Retinal pigment epithelial cell (primary cell): Measurements from ENCODE around the gene LDLRAD3.

Experiments used
- DNase-seq: peaks from one replicate; pipeline ENCODE4 v3.0.0-alpha.2; 2010; ENCODE audit warnings: low read depth
- H3K4me3 ChIP-seq: 2 replicates; pipeline ENCODE4 v1.5.1; 2011; ENCODE audit warnings: mild to moderate bottlenecking, low read length, control low read depth, moderate library complexity
- TF ChIP-seq, protein P1 (sequence below): conservative IDR thresholded peaks from 2 replicates; pipeline ENCODE4 v1.5.1; 2011; ENCODE audit warnings: low read depth, low read length, control low read depth, inconsistent platforms

The LDLRAD3 gene

DNA sequence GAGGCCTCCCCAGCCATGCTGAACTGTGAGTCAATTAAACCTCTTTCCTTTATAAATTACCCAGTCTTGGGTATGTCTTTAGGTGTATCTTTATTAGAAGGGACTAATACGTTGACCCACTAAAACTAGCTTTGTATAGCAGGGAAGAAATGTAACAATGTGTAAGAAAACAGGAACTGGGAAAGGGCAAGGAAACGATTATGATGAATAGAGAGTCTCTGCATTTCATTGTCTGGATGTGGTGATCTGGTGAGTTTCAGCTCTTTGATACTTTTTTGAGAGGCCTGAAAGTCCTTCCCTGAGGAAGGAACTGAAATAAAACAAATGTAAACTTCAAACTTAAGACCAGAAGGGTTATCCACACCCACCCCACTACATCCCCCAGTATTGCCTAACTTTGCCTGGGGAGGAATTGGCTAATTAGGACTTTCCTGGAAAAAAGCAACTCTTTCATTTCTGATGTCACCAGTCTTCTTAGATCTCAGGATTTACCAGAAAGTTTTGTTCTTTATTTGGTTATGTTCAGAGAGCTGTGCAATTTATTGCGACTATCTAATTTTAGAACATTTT, 119.0 kb downstream of the LDLRAD3 start:
- TF ChIP-seq, protein P1, sequence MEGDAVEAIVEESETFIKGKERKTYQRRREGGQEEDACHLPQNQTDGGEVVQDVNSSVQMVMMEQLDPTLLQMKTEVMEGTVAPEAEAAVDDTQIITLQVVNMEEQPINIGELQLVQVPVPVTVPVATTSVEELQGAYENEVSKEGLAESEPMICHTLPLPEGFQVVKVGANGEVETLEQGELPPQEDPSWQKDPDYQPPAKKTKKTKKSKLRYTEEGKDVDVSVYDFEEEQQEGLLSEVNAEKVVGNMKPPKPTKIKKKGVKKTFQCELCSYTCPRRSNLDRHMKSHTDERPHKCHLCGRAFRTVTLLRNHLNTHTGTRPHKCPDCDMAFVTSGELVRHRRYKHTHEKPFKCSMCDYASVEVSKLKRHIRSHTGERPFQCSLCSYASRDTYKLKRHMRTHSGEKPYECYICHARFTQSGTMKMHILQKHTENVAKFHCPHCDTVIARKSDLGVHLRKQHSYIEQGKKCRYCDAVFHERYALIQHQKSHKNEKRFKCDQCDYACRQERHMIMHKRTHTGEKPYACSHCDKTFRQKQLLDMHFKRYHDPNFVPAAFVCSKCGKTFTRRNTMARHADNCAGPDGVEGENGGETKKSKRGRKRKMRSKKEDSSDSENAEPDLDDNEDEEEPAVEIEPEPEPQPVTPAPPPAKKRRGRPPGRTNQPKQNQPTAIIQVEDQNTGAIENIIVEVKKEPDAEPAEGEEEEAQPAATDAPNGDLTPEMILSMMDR, result no peak

DNA sequence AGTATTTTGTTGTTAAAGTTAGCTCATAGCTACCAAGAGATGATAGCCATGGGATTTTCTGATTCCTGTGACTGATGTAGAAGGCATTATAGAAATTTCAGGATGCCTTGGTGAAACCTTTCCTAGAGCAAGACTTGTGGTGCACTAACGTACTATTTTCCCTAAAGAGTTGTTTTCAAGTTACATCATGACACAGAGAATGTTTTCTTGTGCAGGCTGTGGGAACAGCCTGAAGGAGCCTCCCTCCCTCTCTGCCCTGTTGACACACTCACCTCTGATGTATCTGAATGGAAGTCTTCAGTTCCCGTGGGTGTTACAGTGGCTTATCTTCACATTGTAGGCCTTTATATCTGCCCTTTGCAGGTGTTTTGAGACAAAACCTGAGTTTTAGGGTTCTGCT, 121.6 kb downstream of the LDLRAD3 start:
- DNase-seq, result no peak

More for the DNA sequence above, 119.0 kb downstream of the LDLRAD3 start:
- DNase-seq, result no peak
- H3K4me3 ChIP-seq, result no peak overlapping the region

DNA sequence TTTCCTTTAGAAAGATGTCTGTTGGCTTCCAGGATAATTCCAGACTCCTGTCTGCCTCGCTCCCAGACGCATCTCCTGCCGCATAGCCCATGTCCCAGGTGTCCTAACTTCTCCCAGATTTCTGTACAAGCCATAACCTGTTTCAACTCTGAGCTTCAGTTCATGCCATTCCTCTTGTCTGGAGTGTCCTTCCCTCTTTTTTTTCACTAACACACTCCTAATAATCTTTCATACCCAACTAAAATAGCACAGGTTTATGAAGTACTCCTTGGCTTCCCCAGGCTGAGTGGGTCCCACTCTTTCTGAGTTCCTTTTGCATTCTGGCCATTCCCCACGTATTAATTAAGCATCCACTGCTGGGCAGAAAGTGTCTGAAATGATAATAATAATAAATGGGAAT, 123.0 kb downstream of the LDLRAD3 start:
- no peak overlapping the region for H3K4me3 ChIP-seq
- TF ChIP-seq, protein P1, result no peak
- no peak for DNase-seq

More for the DNA sequence above, 121.6 kb downstream of the LDLRAD3 start:
- no peak overlapping the region for H3K4me3 ChIP-seq
- TF ChIP-seq, protein P1, result no peak

DNA sequence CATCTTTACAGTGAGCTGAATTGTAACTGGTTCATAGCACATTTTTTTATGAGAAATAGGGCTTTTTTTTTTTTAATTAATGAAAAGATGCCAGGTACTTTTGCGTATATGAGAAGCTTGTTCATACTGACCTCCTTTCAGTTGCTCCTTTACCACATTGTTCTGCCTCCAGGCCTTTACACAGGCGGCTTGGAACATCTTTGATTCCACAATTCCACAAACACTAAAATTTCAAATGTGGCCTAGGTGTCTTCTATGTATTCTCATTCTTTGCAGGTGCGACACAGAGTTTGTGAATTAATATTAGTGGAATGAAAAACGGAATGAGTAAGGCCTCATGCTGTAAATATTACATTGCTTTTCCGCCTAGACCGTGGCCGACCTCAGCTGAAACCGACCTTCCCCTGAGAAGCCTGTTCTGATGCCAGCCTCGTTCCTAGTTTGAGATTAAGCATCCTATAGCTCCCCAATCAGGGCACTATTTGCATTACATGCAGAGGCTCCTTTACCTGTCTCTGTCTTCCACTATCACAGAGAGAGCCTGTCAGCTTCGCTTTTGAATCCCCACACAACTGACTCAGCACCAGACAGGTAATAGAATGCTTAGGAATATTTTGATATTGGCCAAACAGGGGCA, 125.8 kb downstream of the LDLRAD3 start:
- no peak overlapping the region for H3K4me3 ChIP-seq
- TF ChIP-seq, protein P1, result no peak
- DNase-seq, result no peak

- no peak for DNase-seq
- no peak overlapping the region for H3K4me3 ChIP-seq
- TF ChIP-seq, protein P1, result no peak
Measured at GRCh38 chr11:36070213-36070953, 126.5 kb downstream of the LDLRAD3 start.

GRCh38 chr11:36070954-36071330, 127.1 kb downstream of the LDLRAD3 start:
- DNase-seq, result no peak
- TF ChIP-seq, protein P1, result no peak
- H3K4me3 ChIP-seq, result no peak overlapping the region

- no peak overlapping the region for H3K4me3 ChIP-seq
- TF ChIP-seq, protein P1, result no peak
- no peak for DNase-seq
Measured at GRCh38 chr11:36071917-36072500, 128.1 kb downstream of the LDLRAD3 start.
